AG20443 (cell line): Measurements from ENCODE around the gene OR1J2.
"Not testable (repeated sequence)": the region's sequence is repeated elsewhere in the genome, so short reads cannot be mapped to it uniquely, and the experiment has no call there.

Source experiments
- DNase-seq: peaks from one replicate; pipeline ENCODE4 v3.0.0; 2012; ENCODE audit warnings: low spot score, mixed read lengths

Gene OR1J2, protein sequence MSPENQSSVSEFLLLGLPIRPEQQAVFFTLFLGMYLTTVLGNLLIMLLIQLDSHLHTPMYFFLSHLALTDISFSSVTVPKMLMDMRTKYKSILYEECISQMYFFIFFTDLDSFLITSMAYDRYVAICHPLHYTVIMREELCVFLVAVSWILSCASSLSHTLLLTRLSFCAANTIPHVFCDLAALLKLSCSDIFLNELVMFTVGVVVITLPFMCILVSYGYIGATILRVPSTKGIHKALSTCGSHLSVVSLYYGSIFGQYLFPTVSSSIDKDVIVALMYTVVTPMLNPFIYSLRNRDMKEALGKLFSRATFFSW

DNA sequence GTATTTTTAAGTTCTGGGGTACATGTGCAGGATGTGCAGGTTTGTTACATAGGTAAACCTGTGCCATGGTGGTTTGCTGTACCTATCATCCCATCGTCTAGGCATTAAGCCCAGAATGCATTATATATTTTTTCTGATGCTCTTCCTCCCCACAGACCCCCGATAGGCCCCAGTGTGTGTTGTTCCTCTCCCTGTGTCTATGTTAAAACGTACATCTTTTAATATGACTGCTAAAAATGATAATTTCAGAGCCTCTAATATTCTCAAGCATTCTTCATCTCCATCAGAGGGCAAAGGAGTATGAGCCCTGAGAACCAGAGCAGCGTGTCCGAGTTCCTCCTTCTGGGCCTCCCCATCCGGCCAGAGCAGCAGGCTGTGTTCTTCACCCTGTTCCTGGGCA is at the start of gene OR1J2:
Gene OR1J2, plus strand, starts transcription at position 301 of the 400 bp plus-strand sequence. Its CDS starts 0 bp downstream, at position 301.
- DNase-seq = no peak

DNA sequence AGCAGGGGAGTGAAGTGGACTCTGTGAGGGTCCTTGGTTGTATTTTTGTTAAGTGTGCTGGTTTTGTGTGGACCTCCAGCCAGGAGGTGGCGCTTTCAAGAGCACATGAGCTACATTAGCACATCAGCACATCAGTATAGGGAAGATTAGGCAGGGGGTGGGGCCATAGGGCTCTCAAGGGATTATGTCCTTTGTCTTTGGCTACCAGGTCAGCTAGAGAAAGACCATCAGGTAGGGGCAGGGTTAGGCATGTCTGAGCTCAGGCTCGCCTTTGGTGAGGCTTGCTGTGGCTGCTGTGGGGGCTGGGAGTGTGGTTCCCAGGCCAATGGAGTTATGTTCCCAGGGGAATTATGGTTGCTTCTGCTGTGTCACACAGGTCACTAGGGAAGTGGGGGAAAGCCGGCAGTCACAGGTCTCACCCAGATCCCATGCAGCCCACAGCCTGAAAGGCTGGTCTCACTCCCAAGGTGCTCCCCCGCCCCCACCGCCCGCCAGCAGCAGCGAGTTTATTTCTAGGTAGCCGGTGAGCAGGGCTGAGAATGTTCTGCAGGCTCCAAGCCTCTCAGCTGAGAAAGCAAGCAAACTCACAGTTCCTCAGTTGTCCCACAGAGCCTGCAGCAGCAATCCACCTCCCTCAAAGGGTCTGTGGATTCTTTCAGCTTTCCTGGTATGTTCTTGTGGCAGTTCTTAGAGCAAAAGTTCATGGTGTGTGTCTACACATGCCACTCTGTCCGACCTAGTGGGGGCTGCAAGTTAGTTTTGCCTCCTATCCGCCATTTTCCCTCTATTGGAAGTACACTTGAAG is 46.6 kb upstream of the OR1J2 start:
- no peak for DNase-seq

DNA sequence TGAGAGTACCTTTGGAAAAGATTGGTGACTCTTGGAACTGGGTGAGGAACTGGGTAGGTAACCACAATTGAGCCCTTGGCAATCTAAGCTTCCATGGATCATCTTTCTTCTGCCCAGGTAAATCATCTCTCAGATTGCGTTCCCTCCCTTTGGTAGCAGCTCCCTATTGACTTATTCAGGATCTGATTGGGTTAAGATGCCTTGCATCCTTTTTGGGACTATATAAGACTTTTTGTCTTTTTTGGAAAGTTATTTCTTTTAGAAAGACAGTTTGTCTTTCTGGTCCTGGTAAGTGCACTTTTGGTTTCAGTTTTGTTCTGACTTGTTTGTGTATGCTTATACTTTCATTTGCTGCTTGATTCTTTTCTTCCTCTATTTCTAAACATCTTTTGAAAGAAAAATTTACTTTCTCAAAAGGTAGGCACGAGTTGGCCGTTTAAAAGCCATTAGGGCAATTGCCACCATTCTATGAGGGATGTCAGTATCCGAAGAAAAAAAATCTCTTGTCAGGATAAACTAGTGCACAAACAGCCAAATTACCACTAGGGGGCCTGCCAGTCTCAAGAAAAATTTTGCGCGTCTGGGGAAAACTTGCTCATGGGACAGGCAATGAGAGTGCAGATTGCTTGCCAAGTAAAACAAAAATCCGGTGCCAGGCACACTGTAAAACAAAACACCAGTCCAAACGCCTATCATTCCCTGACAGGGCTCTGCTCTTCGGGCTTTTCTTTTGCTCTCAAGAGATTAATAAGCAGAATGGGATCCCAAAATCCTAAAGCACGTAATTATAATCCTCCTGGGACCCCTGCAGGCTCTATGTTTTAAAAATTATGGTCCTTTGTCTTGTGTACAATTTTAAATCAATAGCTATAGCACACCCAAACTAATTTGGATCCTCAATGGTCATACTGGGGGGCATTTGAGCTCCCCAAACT is 45.7 kb upstream of the OR1J2 start:
- DNase-seq = peak; percentile 85

DNA sequence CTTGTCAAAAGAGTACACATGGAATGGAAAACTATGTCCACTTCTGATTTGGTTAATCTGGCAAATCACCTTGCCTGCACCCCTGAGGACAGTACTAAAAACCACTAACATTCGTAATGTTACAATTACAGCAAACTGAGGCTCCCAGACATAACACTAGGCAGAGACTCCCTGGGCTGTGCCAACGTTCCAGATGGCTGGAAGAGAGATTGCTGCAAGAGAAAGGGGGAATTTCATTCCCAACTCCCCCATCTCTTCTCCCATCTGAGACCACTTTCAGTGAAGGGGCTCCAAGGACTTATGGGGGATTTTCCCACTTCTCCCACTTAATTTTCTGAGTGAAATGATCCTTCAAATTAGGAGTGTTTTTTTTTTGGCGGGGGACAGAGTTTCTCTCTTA is 44.1 kb upstream of the OR1J2 start:
- DNase-seq = no peak

DNA sequence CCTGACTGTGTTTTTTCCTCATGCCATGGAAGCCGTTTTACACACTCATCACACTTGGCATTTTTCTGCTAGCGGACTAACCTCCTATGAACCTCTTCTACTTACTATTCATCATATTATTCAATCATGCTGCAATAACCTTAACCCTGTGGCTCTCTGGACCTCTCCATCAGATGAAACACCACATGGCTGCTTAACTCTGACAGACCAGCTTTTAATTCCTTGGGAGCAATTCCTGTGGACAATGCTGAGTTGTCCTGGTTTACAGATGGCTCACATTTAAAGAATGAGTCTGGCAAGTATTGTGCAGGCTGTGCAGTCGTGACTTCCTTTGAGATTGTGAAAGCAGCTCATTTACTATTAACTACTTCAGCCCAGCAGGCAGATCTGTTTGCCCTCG is 41.9 kb upstream of the OR1J2 start:
- peak; percentile 82 for DNase-seq

DNA sequence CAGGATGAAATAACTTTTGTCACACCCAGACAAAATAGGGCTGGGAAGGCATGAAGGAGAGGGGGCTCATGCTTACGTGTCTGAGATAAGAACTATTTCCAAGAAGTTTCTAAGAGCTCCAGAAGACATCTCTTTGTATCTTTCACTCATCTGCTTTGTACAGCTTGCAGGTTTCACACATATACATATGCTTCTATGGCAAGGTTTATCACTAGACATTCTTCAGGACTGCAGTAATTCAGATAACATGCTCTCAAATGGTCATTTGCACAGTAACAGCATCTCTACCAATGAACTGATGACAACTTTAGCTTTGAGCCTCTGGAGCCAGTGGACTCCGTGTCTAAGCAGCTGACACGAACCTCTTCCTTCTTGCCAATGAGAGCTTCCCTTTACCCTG is 36.0 kb upstream of the OR1J2 start:
- no peak for DNase-seq

DNA sequence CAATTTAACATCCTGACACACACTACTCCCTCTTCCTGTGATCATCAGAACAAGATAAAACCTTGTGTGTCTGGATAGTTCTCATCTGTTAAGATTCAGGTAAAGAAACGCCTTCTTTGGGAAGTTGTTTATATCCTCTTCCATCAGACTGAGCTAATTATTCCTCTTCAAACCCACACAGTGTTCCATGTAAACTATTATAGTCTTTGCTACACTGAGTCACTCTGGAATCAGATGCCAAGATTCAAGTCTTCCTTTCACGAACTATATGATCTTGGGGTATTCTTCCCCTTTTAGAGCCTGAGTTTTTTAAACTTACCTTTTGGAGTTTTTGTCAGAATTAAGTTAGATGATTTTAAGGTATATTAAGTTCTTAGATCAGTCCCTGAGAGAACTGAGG is 34.9 kb upstream of the OR1J2 start:
- DNase-seq = no peak

DNA sequence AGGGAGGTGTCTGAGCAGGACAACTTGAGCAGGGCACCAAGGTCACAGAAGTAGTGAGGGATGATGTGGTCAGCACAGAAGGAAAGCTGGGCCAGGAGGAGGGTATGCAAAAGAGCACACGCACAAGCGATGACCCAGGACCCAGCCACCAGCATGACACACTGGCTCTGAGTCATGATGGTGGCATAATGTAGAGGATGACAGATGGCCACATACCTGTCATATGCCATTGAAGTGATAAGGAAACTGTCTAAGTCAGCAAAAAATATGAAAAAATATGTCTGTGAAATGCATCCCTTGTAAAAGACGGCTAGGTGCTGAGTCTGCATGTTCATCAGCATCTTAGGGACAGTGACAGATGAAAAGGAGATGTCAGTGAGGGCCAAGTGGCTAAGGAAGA is 33.3 kb upstream of the OR1J2 start:
- no peak for DNase-seq

DNA sequence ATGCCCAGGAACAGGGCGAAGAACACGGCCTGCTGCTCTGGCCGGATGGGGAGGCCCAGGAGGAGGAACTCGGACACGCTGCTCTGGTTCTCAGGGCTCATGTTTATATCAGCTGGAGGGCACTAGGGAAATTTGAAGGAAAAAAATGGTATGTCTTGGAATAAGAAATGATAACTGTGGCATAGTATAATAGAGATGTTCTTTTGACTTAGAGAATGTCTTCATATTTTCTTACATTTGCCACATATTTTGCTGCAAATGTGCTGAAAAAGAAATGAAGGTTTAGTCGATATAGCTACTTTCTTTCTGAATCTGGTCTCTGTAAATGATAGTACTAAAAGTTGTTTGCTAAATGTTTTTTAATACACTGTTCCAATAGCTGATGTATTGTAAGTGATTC is 32.8 kb upstream of the OR1J2 start, which contains the start of gene OR1J1:
Gene OR1J1, minus strand, starts transcription at position 101 of the 400 bp plus-strand sequence. Its CDS starts 0 bp downstream, at position 101.
- no peak for DNase-seq

DNA sequence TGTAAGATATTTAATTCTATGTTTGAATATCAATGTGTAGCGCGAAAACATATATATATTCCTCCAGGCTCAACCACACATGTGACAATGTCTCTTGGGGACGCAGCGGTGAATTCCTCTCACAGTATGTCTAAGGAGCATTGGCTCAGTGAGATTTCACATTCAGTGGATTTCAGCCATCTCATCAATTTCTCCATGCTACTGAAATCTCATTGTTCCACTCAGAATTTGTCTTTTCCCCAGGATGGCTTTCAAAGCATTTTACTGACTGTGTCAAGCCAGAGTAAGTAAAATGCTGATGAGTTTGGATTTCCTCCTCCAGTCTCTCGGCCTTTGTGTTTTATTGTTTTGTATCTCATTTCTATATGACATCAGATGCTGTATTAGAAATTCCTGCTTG is 31.5 kb upstream of the OR1J2 start:
- no peak for DNase-seq

DNA sequence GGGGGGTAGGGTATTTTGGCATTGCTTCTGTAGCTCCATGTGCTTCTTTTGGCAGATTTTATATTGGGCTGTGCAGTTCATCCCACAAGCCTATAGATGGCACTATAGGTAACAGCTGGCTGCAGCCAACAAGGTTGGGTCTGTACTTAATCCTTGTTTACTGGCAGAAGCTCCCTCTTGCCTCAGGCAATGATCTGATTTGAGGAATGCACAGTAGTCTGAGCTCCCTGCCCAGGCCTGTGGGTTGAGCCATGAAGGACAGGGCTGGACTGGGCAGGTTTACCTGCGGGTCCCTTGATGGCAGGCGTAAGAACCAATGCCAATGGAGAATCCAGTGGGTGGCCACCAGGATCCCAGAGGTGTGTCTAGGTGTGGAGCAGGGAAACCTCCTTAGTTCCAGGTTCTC is 11.7 kb upstream of the OR1J2 start:
- peak; percentile 71 for DNase-seq

DNA sequence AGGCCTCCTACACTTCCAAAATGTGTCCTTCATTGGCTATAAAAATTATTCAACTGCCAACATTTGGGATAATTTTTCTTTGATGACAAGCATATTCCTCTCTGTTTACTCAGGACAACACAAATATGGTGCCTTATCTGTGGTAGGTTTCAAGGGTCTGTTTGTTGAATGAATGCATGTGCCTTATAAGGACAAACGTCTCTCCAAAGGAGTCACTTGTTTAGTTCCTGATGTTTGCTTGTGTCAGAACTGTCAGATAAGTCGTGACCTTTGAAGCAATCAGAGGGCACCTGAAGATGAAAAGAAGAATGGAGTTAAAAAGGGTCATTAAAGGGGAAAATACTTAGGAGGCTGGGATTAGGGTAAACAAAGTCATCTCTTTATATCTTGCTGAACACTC is 3.6 kb upstream of the OR1J2 start:
- no peak for DNase-seq

DNA sequence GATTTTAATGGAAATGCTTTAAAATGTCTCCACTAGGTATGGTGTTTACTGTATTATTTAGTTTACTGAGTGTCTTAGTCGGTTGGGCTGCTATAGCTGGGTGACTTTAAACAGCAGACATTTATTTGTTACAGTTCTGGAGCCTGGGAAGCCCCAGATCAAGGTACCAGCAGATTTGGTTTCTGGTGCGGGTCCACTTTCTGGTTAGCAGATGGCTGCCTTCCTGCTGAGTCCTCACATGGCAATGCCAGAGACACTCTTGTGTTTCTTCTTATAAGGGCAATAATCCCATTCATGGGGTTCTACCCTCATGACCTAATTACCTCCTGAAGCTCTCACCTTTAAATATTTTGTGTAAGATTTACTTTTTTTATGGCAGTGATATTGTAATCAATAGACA is 7.6 kb downstream of the OR1J2 start:
- no peak for DNase-seq

DNA sequence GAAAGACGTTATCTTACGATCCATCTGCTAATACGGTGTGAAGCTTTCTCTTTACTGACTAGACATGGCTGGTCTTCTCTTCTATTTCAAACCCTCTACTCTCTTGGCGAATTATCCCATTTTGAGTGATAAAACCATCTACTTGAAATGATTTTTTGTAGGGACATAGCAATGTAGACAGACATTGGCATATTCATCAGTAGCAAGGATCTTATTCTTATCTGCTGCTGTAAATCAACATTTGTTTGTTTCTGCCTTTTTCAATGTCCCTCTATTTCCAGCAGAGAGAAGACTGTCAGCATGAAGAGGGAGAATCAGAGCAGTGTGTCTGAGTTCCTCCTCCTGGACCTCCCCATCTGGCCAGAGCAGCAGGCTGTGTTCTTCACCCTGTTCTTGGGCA is 8.2 kb downstream of the OR1J2 start, which contains the start of gene OR1J4:
Gene OR1J4, plus strand, starts transcription at position 301 of the 400 bp plus-strand sequence. Its CDS starts 0 bp downstream, at position 301.
- DNase-seq = no peak

DNA sequence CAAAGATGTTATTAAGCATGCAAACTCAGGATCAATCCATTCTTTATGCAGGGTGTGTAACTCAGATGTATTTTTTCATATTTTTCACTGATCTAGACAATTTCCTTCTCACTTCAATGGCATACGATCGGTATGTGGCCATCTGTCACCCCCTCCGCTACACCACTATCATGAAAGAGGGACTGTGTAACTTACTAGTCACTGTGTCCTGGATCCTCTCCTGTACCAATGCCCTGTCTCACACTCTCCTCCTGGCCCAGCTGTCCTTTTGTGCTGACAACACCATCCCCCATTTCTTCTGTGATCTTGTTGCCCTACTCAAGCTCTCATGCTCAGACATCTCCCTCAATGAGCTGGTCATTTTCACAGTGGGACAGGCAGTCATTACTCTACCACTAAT is 8.8 kb downstream of the OR1J2 start:
- DNase-seq = no peak

DNA sequence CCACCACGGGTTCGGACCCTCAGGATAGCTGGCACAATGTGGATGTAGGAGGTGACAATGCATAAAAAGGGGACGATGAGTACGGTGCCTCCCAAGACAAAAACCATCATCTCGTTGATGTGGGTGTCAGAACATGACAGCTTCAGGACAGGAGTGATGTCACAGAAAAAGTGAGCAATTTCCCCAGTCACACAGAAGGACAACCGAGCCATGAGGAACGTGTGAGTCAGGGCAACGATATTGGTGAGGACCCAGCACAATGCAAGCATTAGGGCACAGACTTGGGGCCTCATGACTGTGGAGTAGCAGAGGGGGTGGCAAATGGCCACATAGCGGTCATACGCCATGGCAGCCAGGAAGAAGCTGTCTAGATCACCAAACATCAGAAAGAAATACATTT is 16.0 kb downstream of the OR1J2 start:
- DNase-seq = no peak

DNA sequence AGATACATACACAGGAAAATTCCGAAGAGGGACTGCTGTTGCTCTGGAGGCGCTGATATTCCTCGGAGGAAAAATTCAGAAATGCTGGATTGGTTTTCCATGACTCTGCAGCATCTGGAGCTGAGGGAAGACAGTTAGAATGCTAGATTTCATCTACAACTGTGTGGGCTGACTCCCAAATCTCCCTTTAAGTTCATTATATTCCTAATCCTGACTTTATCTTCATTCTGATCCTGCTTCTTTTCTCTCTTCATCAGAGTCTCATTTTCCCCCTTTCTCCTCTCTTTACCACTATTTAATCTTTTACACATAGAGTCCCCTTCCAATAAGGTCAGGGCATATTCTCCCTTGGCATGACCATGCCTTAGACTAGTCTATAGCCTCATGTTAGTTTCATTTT is 16.6 kb downstream of the OR1J2 start, which contains the start of gene OR1N1:
Gene OR1N1, minus strand, starts transcription at position 101 of the 400 bp plus-strand sequence. Its CDS starts 0 bp downstream, at position 101.
- DNase-seq = no peak

DNA sequence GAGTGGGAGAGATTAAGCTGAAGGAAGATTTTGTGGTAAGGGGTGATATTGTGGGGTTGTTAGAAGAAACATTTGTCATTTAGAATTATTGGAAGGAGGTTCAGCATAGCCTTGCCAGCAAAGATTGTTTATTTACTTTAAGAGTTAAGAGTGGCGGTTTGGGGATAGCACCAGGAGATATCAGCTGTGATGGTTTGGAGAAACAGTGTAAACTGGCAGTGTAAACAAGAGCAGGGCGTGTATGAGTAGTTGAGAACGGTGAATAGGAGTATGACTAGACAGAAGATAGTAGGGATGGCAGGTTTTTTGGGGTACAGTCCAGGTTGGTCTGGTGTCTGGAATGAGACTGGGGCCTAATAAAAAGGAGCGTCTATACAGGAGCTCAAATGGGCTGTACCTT is 20.6 kb downstream of the OR1J2 start:
- DNase-seq = not testable (repeated sequence)

DNA sequence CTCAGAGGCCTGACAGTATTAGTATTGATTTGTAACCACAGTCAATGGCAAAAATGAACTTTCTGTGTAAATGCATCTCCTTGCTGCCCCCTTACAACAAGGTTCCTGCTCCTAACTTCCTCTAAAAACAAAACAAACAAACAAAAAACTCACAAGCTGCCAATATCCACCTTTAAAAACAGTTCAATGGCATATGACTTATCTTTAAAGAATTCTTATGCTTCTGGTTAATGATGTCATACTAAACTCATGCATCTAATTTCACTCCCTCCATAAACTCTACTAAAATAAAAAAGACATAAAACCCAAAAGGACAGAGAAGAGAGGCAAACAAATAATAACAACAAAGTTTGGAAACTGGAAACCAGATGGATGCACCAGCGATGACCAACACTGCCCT is 25.5 kb downstream of the OR1J2 start:
- DNase-seq = no peak

DNA sequence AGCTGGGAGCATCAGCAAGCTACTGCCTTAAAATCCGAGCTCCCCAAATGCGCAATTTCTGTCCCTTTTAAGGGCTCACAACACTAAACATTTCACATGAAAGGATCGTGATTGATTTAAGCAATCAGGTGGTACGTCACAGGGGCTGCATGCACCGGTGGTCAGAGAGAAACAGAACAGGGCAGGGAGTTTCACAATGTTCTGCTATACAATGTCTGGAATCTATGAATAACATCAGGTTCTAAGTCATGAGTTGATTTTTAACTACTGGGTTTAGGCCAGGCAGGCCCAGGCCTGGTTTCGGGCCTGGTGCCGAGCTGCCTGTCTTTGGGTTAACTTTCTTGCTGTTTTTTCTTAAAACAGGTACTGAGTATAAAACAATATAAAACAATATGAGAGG is 26.5 kb downstream of the OR1J2 start:
- not testable (repeated sequence) for DNase-seq

DNA sequence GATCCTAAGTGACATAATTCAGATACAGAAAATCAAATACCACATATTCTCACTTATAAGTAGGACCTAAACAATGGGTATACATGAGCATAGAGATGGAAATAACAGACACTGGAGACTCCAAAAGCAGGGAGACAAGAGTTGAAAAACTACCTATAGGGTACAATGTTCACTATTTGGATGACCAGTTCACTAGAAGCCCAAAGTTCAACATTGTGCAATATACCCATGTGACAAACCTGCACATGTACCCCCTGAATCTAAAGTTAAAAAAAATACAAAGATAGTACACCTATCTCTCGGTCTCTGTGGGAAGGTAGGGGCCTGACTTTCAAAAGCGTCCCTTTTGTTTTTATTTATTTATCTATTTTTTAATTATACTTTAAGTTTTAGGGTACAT is 28.2 kb downstream of the OR1J2 start:
- no peak for DNase-seq

DNA sequence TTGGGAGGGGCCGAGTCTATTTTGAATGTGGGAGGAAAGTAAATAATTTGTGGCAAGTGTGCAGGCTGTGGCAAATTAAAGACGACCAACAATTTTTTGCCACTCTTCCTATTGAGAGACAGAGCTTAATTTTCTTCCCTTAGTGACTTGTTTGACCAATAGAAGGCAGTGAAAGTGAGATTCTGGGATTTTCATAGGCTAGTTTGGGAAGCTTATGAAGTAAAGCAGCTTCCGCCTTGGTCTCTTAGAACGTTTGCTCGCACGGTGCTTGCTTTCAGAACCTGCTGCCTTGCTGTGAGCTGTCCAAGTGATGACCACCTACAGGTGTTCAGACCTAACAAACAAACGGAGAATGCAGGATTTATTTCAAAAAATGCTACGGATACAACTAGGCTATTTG is 35.6 kb downstream of the OR1J2 start:
- no peak for DNase-seq
